GM12878 (cell line): Measurements from ENCODE around the gene BRI3BP.

Experiments
- CHD1 ChIP-seq: IDR thresholded peaks from 2 replicates; pipeline ENCODE4 v1.6.1; 2012; ENCODE audit warnings: low read depth, low read length, improper control_type of control experiment
- CTCF ChIP-seq, 3 experiments: IDR thresholded peaks in 2 of 3; conservative IDR thresholded peaks in 1 of 3; 2 replicates each; pipeline ENCODE4 v1.5.1; 2011; ENCODE audit warnings: low read depth in 3 of 3, low read length in 3 of 3, mild to moderate bottlenecking in 3 of 3, control low read depth in 2 of 3, moderate library complexity in 2 of 3, inconsistent platforms in 1 of 3, mixed read lengths in 1 of 3; ENCODE audit not compliant: control insufficient read depth in 2 of 3, insufficient read depth in 1 of 3; ENCODE audit errors: extremely low read depth in 1 of 3
- EGR1 ChIP-seq, 2 experiments: IDR thresholded peaks; 1 replicate in 1 of 2; 2 replicates in 1 of 2; pipeline ENCODE4 v1.6.1; 2011 to 2012; ENCODE audit warnings: low read depth in 2 of 2, low read length in 2 of 2, borderline replicate concordance in 1 of 2, mild to moderate bottlenecking in 1 of 2, moderate library complexity in 1 of 2
- GATAD2B ChIP-seq: fragments of 450-650 bp; conservative IDR thresholded peaks from 2 replicates; pipeline ENCODE4 v1.6.1; 2017; ENCODE audit warnings: low read depth, mild to moderate bottlenecking, moderate library complexity
- HDGF ChIP-seq: fragments of 450-650 bp; IDR thresholded peaks from 2 replicates; pipeline ENCODE4 v1.6.1; 2016; ENCODE audit warnings: antibody characterized with exemption
- IKZF1 ChIP-seq: fragments of 450-650 bp; conservative IDR thresholded peaks from 2 replicates; pipeline ENCODE4 v1.6.1; 2017; ENCODE audit warnings: antibody characterized with exemption, mild to moderate bottlenecking
- MEF2A ChIP-seq: IDR thresholded peaks from 2 replicates; pipeline ENCODE4 v1.6.1; 2011; ENCODE audit warnings: low read depth, mild to moderate bottlenecking, low read length, moderate library complexity; ENCODE audit not compliant: insufficient read depth
- SUPT20H ChIP-seq: IDR thresholded peaks from 2 replicates; pipeline ENCODE4 v1.6.1; 2011; ENCODE audit warnings: low read depth, mild to moderate bottlenecking, low read length, moderate library complexity, borderline replicate concordance; ENCODE audit not compliant: control insufficient read depth

GRCh38 chr12:125057708-125058107 is 64.3 kb downstream of the BRI3BP start:
- TF ChIP-seq CHD1: no peak
- no peak for TF ChIP-seq GATAD2B
- TF ChIP-seq MEF2A: no peak
- no peak for TF ChIP-seq HDGF
- TF ChIP-seq CTCF (IDR thresholded peaks at IDR 0.05 in 2 of 3, conservative IDR thresholded peaks at IDR 0.05 in 1 of 3; ENCODE audit: control insufficient read depth in 2 of 3, extremely low read depth in 1 of 3, insufficient read depth in 1 of 3, low read depth in 3 of 3, low read length in 3 of 3): no peak
- TF ChIP-seq SUPT20H: no peak
- TF ChIP-seq EGR1 (IDR thresholded peaks at IDR 0.05; ENCODE audit: borderline replicate concordance in 1 of 2, low read depth in 2 of 2, low read length in 2 of 2): no peak
- TF ChIP-seq IKZF1: no peak
